ENCODE results near the gene NACAD.

NACAD gene

GRCh38 chr7:45098983-45099839, 10.4 kb upstream of the NACAD start:
- no peak for TF ChIP-seq CTCF (IDR thresholded peaks at IDR 0.05; ENCODE audit: extremely low read depth, missing control alignments)

GRCh38 chr7:45092931-45093235, 4.1 kb upstream of the NACAD start:
- TF ChIP-seq CTCF (IDR thresholded peaks at IDR 0.05; ENCODE audit: extremely low read depth, missing control alignments), result no peak
- DNase-seq (ENCODE audit: low spot score), result no peak

More at GRCh38 chr7:45098983-45099839, 10.4 kb upstream of the NACAD start:
- no peak for DNase-seq (ENCODE audit: low spot score)

- no peak for DNase-seq (ENCODE audit: low spot score)
- TF ChIP-seq CTCF (IDR thresholded peaks at IDR 0.05; ENCODE audit: extremely low read depth, missing control alignments), result no peak
Observed at GRCh38 chr7:45092100-45092930, 3.5 kb upstream of the NACAD start.

- DNase-seq (ENCODE audit: low spot score), result peak; percentile 79
- TF ChIP-seq CTCF (IDR thresholded peaks at IDR 0.05; ENCODE audit: extremely low read depth, missing control alignments), result no peak
Observed at GRCh38 chr7:45089341-45089891, 647 bp upstream of the NACAD start.

- no peak for DNase-seq (ENCODE audit: low spot score)
- no peak for TF ChIP-seq CTCF (IDR thresholded peaks at IDR 0.05; ENCODE audit: extremely low read depth, missing control alignments)
Observed at GRCh38 chr7:45088146-45088701, 545 bp downstream of the NACAD start.

- DNase-seq (ENCODE audit: low spot score), result no peak
- no peak for TF ChIP-seq CTCF (IDR thresholded peaks at IDR 0.05; ENCODE audit: extremely low read depth, missing control alignments)
Observed at GRCh38 chr7:45087301-45088145, 1.2 kb downstream of the NACAD start.

Data from GM20000 (cell line).